NCI-H1105 (cell line): ENCODE measurements around the gene NFASC.

Source experiments
- DNase-seq: peaks from one replicate; lab custom pipeline; 2025; lab: John Stamatoyannopoulos, UW

Gene NFASC

DNA sequence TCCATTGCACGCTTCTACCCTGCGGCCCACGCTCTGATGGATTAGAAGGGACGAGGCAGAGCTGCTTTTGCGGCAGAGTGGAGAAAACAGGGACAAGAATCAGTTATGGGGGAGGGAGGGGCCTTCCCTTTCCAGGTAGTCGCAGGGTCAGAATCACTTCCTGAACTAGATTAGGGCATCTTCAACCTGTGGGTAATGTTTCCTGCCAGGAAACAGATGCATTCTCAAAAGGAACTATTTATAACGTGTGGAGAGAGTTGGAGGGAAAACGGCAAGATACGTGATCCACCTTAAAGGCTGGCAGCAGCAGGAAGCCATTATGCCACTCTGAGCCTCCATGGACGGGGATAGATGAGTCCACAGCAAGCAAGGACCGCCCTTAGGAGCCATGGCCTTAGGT, 112.5 kb downstream of the NFASC start:
- no peak for DNase-seq

DNA sequence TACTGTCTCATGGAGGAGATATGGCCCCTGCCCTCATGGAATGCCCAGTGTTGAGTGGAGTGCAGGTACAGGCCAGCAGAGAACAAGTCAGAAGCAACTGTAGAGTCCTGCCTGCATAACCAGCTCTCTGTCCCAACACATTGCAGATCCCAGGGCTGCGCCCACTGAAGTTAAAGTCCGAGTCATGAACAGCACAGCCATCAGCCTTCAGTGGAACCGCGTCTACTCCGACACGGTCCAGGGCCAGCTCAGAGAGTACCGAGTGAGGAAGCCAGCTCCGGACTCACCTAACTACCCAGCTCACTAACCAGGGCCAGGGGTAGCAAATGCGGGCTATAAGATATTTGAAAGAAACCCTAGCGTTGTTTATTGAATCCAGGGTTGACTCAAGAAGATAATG, 113.2 kb downstream of the NFASC start:
- DNase-seq: no peak

DNA sequence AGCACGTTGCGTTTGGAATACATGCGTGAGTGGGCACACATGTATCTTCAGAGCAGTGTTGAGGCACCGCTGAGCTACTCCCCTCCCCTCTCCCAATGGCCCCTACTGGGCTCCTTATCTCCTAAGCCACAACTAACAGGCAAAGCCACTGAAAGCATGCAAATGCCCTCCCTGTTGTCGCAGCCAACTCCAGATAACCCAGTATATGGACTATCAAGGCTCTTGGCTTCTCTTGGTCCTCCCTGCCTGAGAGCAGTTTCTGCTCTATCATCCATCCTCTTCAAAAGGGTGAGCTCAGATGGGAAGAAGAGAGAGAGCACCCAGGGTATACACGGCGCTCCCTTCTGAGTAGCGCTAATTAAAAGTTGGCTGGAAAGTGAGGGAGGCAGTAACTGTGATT, 113.8 kb downstream of the NFASC start:
- DNase-seq: no peak

DNA sequence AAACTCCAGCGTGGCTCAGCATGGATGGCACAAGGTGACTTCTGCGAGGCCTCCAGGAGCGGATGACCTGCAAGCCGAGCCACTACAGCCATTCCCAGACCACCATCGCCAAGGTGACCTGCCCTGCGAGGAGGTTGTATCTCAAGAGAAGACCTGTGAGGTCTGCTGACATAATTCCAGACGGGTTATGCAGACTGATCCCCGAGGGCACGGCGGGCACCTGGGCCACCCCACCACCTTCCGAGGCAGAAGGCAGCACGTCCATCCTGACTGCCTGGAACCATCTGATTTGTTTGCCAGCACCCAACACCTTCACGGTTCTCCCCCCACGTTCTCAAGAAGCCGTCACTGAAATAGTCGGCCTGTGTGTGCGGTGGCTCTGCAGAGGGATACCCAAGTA, 115.5 kb downstream of the NFASC start:
- no peak for DNase-seq

DNA sequence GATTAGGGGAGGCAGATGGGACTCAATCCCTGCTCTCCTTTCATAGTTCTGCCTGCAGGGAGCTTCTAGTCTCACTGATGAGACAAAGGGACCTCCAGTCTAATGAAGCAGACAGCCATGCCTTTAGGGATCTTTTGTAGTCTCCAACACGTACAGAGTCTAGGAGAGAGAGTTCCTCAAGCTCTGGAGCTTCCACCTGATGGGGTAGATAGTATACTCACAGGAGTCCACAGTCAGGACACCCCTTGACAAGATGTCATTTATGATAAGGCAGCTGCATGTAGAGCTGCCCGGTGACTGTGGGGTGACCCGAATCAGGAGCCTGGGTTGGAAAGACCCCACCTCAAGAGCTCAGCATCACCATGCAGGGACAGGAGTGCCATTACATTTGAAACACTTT, 117.0 kb downstream of the NFASC start:
- no peak for DNase-seq

DNA sequence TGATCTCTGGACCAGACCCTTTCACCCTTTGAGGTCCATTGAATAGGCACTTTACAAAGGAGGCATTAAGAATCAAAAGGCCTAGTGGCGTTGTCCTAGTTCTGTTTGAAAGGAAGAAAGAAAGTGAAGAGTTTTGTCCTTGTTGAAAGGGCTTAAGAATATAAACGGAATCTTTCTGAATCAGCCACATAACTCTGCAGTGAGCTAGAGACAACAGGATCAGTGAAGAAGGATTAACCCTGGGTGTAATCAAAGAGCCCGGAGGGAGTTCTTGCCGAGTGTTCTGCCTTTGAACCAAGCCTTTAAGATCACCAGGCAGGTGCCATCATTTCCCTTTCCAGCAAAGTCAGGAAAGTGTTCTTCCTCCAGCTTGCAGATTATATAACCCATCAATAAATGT, 117.5 kb downstream of the NFASC start:
- no peak for DNase-seq

DNA sequence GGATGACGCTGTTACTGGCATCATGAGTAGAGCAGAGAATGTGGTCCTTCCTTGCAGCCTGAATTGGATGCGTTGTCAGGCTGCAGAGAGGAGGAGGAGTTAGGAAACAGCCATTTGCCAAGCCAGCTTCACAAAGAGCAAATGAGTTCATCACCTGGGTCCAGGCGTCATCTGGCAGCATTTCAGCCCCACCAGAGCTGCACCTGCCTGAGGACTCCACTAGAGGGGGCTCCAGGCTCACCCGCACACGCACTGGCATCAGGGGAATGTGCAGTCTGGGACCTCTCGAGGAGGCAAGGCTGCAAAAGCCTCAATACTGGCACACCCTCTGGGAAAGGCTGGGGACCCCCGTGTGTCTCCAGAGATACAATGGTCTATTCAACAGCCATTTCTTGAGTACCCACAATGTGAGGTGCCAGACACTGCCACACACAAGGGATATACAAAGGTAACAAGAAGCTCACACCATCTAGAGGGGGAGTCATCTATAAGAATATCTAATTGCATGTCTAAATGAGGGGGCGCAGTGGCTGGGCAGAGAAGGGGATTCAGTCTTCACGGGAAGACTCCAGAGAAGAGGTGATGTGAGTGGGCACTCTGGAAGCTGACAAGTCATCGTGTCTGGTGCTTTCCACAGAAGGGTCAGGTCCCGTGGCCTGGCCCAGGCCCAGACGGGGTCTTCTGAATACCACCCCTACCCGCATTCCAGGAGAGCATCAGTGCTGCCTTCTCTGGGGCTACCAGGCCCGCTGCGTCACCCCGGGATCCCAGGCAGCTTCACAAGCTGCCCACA, 118.8 kb downstream of the NFASC start:
- DNase-seq: peak; percentile 65

DNA sequence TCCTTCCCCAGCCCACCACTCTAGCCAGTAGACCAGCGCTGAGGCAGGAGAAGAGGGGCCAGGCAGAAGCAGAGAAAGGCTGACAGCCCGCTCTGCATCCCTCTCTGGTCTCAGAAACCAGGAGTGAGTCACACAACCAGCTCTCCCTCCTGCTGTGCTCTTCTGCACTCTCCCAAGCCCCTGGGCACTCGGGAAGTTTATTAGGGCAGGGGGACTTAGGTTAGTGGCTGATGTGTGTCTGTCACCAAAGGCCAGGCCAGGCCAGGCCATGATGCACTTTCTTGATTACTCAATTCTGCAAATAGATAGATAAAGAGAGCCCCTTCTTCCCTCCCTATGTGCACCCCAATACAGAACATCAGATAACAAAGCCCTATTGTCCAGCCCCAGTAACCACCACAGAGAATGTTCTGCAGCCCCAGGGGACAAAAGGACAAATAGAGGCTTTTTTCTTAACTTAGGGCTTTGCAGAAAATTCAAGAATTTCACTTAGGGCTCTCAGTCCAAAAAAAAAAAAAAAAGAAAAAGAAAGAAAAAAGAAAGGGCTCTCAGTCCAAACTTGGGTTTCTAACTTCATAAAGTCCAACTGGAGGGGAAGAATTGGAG, 119.5 kb downstream of the NFASC start:
- no peak for DNase-seq

DNA sequence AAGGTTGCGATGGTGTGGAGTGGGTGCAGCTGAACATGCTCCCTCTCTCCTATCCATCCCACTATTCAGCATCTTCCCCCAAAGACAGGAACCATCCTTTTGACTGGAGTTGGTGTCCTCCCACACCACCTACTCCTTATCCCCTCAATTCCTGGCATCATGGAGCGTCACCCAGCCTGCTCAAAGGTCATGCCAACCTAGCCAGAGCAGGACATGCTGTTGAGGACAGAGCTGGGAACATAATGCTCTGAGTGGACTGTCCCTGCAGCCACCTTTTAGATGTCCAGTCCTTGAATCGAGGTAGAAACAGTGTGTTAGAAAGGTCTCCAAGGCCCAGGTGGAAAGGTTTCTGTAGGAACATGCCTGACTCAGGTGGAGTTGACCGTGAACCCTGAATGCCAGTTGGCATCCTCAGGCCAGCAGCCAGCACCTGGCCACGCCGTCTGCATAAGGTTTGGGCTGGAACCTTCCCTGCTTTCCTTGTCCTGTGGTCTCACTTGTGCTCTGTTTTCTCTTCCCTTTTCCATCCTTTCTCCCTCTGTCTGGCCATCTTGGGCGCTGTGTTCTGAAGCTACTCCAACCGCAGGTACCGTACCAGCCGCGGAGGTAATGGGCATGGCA, 120.2 kb downstream of the NFASC start:
- no peak for DNase-seq

DNA sequence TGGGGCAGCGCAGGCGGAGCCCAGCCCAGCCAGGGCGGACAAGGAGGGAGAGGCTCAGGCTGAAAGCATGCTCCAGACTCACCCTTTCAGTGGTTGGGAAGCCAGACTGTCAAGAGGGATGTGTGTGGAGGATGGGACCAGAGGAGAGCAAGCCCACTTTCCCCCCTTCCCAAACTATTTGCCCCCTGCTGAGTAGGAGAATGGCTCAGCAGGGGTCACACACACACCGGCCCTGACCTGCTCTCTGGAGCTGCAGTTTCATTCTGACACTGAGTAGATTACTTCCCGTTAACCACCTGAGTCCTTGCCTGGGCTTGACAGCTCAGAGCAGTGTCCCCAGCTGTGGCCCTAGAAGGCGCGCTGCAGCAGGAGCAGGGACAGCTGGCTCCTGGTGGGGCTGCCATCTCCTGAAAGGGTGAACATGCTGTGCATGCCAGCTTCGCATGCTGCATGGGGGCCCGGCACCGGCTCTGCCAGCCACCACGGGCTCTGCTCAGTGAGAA, 120.7 kb downstream of the NFASC start:
- no peak for DNase-seq

DNA sequence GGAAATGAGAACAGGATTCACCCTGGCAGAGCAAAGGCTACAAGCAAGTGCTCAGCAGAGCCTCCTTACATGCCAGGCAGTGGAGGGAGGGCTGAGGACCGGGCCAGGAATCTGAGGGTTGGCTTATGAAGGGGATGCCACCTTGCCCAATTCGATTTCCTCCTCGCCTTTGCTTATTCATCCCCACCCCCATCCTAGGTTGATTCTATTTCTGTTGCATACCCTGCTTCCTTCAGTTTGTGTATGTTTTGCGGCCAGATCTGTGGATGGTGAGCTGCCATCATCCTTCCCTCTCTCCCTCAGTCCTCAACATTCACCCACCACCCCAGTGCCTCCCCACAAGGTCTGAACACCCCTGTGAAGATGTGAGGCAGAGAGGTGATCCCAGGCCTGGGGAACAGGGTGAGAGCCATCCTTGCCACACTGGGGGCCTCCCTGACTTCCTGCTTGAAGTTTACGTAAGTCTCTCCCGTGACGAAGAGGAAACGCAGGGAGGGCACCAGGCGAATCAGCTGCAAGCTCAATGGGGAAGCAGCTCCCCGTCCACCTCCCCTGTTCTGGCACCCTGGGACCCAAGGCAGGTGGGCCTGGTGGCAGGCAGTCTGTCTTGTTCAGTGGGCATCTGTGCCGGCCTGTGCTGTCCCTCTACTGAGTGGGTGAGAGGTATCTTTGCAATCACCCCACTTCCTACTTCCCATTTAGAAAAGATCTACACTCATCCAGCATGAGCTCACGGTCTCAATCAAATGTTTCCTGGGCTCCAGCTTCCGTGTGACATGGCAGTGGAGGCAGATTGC, 121.7 kb downstream of the NFASC start:
- DNase-seq: no peak

DNA sequence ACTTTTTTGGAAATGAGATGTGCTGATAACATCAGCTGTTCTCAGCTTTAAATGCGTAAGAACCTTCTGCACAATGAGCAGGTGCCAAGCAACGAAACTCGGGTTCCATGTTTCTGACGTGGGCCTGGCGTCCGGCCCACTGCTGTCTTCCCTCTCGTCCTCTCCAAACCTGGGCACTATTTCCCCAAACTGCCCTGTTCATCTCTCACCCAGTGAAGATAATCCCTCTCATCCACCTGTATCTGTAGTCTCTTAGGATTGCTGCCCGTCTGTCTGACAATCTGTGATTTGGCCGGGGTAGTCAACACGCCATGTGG, 122.3 kb downstream of the NFASC start:
- no peak for DNase-seq

DNA sequence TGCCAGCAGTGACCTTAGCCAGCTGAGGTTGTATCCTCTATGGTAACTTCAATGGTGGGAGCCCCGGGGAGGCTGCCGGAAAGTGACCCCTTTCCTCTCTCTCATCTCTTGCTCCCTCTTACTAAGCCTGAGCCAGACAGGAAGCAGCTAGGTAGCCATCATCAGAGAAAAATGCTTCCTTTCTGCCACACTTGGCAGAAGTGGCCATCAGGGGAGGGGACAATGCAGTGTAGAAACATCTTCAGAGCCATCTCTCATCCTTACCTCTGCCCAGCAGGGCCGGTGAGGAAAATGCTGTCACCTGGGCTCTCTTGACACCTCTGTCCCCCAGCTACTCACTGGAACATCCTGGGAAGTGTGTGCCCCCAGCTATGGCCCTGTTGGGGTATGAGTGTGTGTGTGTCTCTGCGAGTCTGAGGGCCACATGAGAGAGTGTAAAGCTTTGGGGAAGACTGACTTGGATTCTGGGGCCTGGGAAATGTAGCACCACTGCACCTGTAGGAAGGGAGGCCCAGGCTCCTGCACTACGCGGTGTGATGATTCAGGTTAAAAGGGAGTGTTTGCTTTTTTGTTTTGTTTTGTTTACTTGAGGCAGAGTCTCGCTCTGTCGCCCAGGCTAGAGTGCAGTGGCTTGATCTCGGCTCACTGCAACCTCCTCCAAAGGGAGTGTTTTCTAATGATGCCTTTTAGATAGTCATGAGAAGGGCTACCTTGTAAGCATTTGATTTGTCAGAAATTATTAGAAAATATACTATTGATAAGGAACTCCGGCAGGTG, 123.6 kb downstream of the NFASC start:
- DNase-seq: no peak

DNA sequence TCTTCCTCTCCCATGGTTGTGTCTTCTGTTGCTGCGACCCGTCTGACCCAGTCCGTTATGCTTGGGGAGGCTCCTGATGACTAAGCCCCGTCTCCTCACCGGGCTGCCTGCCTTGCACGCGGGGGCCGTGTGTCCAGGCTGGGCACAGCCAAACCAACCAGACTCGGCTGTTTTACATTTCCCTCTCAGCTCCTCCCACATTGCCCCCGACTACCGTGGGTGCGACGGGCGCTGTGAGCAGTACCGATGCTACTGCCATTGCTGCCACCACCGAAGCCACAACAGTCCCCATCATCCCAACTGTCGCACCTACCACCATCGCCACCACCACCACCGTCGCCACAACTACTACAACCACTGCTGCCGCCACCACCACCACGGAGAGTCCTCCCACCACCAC, 126.3 kb downstream of the NFASC start:
- DNase-seq: no peak

DNA sequence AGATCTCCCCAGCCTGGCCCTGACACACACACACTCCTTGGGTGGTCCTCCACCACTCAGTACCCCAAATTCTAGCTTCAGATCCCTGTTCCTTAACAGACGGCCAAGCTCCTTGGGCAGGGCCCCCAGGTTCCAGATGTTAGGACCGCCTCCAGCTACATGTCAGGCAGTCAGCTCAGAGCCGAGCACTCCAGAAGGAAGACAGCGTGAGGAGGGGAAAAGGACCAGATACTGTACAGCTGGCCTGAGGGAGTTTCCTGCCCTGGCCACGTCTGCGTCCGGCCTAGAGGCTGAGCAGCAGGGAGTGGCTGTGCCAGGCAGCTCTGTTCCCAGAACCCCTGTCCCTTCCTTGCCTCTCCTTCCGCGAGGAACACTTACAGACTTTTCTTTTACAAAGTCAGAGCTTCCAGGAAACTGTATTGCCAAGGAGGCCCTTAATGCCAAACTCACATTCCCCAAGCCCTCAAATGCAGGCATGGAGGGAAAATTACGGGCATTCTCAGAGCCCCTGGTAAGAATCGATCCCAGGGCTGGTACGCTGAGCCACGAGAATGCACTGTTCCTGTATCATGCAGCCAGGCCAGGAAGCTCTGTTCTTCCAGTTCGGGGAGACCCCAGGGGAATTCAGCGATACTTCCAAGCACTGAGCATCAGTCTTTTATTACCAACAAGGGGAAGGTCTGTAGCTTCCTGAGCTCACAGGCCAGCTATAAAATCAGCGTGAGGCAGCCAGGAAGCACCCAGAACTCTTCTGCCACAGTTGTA, 127.1 kb downstream of the NFASC start:
- DNase-seq: no peak

DNA sequence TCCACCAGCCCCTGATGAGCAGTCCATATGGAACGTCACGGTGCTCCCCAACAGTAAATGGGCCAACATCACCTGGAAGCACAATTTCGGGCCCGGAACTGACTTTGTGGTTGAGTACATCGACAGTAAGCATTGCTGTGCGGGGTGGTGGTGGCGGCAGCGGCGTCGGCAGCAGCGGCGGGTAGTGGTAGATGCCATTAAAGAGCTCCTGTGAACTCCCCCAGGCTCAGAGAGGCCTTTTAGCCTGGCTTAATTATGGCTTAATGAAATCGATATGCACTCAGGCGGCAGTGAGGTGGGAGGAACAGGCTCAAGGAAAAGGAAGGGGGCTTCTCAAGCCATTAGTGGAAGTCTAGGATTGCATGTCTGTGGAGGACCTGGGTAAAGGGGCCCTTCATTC, 130.5 kb downstream of the NFASC start:
- DNase-seq: no peak

DNA sequence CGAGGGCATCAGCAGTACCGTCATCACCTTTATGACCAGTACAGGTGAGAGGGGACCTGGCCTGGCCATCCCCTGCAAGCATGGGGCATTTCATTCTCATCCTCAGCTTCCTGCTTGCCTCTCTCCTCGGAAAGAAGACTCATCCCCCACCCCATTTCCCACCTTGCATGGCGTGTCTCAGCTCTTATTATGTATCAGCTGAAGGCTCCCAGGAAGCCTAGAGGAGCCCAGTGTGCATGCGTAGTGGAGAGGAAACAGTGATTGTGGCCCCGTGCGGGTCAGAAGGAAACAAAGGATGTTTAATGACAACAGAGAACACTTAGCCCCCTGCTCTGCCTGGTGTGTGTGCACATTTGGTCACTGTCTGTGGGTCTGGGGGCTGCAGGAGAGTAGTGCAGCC, 132.0 kb downstream of the NFASC start:
- no peak for DNase-seq

DNA sequence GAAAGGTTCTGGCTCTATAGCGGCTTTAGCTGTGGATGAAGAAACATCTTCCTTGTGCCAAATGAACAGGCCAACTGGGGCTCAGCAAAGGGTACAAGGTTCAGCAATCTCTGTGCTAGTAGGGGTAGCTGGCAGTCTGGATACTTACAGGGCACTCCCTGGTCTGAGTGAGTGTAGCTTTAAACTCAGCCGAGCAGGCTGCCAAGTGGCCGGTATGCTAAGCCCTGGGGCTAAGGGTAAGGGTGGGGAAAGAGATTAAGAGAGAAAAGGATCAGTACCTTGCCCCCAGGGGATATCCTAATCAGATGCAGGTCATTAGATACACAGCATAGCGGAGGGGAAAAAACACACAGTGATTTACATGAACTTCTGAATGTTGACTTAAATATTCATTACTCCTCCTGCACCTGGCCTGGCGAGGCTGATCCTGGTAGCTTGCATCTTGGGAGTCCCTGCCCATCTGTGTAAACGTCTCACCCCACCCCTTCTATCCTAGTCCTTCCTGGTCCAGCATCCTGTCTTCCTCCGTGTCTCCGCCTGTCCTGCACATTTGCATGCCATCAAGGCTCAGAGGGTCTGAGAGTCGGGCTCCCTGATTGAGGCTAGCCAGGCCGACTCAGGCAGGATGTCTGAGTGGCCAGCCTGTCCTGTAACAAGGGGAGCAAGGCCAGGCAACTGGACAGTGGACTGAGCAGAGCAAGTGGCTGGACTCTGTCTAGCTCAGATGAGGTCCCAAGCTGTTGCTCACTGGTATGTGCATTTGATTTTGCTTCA, 132.9 kb downstream of the NFASC start:
- DNase-seq: no peak

DNA sequence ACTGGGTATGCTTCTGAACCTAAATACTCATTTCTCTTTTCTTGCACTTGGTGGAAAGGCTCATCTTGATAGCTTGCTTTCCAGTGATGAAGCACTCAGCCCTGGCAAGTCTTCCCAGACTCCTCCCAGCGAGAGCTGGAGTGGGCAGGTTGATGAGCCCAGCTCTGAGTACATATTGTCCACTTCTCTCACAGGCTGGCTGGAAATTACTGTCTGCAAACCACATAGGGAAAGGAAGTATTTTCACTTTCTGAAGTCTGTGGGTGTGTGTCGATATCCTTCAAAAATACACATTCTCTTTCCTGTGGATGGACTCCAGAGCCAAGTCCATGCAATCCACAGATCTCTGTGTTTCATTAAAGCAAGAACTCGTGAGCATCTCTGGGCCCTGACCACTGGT, 133.7 kb downstream of the NFASC start:
- DNase-seq: no peak

DNA sequence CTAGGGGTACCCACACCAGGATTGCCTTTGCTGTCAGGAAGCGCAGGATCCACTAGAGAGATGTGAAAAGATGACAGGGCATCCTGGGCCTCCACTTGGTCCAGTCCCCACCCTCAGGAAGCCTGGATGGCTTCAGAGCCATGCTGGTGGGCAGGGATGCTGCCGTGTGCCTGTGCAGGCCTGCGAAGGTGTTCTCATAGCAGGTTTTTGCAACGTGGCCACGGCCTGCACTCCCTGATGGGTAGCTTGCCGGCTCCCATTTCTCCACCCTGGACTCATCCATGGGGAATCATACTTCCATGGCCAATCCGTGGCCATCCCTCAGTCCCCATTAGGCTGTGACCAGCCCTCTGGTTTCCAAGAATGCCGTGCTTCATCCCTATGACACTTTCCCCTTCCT, 138.2 kb downstream of the NFASC start:
- no peak for DNase-seq
